HCT116 (cell line): Measurements from ENCODE around the gene FBXL15. TPM values are rescaled to one million over a fixed set of nuclear protein-coding genes. Genes with fewer than 3 reads are reported as not detected.

Experiments used
- ATAC-seq: fragments of 200-7000 bp; cut with Tn5 transposase; 2 replicates; pipeline ENCODE4 v1.9.1; 2020; ENCODE audit warnings: mild to moderate bottlenecking, moderate library complexity
- BruUV-seq: library from RNA; stranded (reverse); fragments of 400-500 nt; replicated peaks from 2 replicates; lab custom pipeline; 2021; lab: Mats Ljungman, UMichigan
- CTCF ChIA-PET: fragments of 300-600 bp; sonication (Branson Sonifier 250); formaldehyde crosslinking; loops from one replicate; lab custom pipeline; 2021; ENCODE audit warnings: antibody characterized with exemption; lab: Charles Lee
- POLR2A ChIA-PET: fragments of 300-600, 350-600 bp; sonication (Branson Sonifier 250); formaldehyde crosslinking; loops from one replicate; lab custom pipeline; 2021; ENCODE audit warnings: antibody characterized with exemption; lab: Charles Lee
- RAD21 ChIA-PET, 2 experiments: fragments of 300-600 bp; sonication (Branson Sonifier 250); formaldehyde crosslinking; loops; one replicate each; lab custom pipeline; 2023; ENCODE audit warnings: low total read pairs in 2 of 2; ENCODE audit not compliant: uncharacterized antibody in 2 of 2, unreplicated experiment in 2 of 2, low non-redundant PET in 1 of 2; lab: Charles Lee
- DNase-seq: peaks from one replicate; pipeline ENCODE4 v3.0.0-alpha.2; 2010; ENCODE audit warnings: low read depth, low spot score
- H2AFZ ChIP-seq: fragments of 200-600 bp; shearing (Covaris generic), sonication (generic); 2 replicates; pipeline ENCODE4 v1.6.1; 2017; ENCODE audit warnings: low read depth, mixed run types, mixed read lengths, antibody characterized with exemption, low read length; ENCODE audit not compliant: poor library complexity, severe bottlenecking
- H3K27ac ChIP-seq: 2 replicates; pipeline ENCODE4 v1.5.1; 2012; ENCODE audit warnings: low read depth, low read length
- H3K27me3 ChIP-seq: fragments of 200-600 bp; sonication (generic); 2 replicates; pipeline ENCODE4 v1.6.1; 2016; ENCODE audit warnings: mixed run types, low read length, mixed read lengths; ENCODE audit not compliant: insufficient read depth
- H3K36me3 ChIP-seq, 2 experiments: fragments of 200-500 bp in 1 of 2; fragments of 200-600 bp in 1 of 2; sonication (Bioruptor generic) in 1 of 2; sonication (generic) in 1 of 2; 2 replicates each; pipeline versions ENCODE4 v1.5.1 to v1.6.1; 2014 to 2016; ENCODE audit warnings: low read length in 2 of 2, inconsistent platforms in 1 of 2, mixed read lengths in 1 of 2, mixed run types in 1 of 2; ENCODE audit not compliant: insufficient read depth in 2 of 2, control insufficient read depth in 1 of 2
- H3K4me1 ChIP-seq, 2 experiments: fragments of 200-600 bp in 1 of 2; sonication (generic) in 1 of 2; 2 replicates each; pipeline versions ENCODE4 v1.5.1 to v1.6.1; 2012 to 2017; ENCODE audit warnings: low read length in 2 of 2, inconsistent platforms in 1 of 2, mild to moderate bottlenecking in 1 of 2, mixed read lengths in 1 of 2, mixed run types in 1 of 2, moderate library complexity in 1 of 2; ENCODE audit not compliant: insufficient read depth in 2 of 2, control insufficient read depth in 1 of 2
- H3K4me2 ChIP-seq: fragments of 200-600 bp; sonication (generic); 2 replicates; pipeline ENCODE4 v1.6.1; 2017; ENCODE audit warnings: mixed run types, low read length, mixed read lengths
- H3K4me3 ChIP-seq, 2 experiments: fragments of 200-600 bp in 1 of 2; sonication (generic) in 1 of 2; replicated peaks in 1 of 2; 2 replicates each; pipeline ENCODE4 v1.5.1; 2011 to 2016; ENCODE audit warnings: low read length in 2 of 2, control low read depth in 1 of 2, low read depth in 1 of 2, mild to moderate bottlenecking in 1 of 2, mixed read lengths in 1 of 2, mixed run types in 1 of 2
- H3K79me2 ChIP-seq: fragments of 200-600 bp; sonication (generic); 2 replicates; pipeline ENCODE4 v1.6.1; 2017; ENCODE audit warnings: mild to moderate bottlenecking, mixed run types, low read length, moderate library complexity, mixed read lengths; ENCODE audit not compliant: insufficient read depth
- H3K9ac ChIP-seq: fragments of 200-600 bp; sonication (generic); 2 replicates; pipeline ENCODE4 v1.6.1; 2016; ENCODE audit warnings: low read length, mixed read lengths
- H3K9me2 ChIP-seq: fragments of 200-600 bp; sonication (generic), shearing (Covaris generic); 2 replicates; pipeline ENCODE4 v1.6.1; 2017; ENCODE audit warnings: mixed run types, mild to moderate bottlenecking, moderate library complexity; ENCODE audit not compliant: insufficient read depth
- H3K9me3 ChIP-seq, 2 experiments: fragments of 200-500 bp in 1 of 2; fragments of 200-600 bp in 1 of 2; sonication (Bioruptor generic) in 1 of 2; sonication (generic) in 1 of 2; 2 replicates each; pipeline ENCODE4 v1.6.1; 2014 to 2017; ENCODE audit warnings: low read length in 2 of 2, mixed read lengths in 2 of 2, inconsistent platforms in 1 of 2, low read depth in 1 of 2, mild to moderate bottlenecking in 1 of 2, mixed run types in 1 of 2, moderate library complexity in 1 of 2; ENCODE audit not compliant: control insufficient read depth in 1 of 2, insufficient read depth in 1 of 2
- H4K20me1 ChIP-seq: fragments of 200-600 bp; sonication (generic), shearing (Covaris generic); 2 replicates; pipeline ENCODE4 v1.6.1; 2017; ENCODE audit warnings: mixed run types, mild to moderate bottlenecking, moderate library complexity; ENCODE audit not compliant: insufficient read depth
- EGR1 ChIP-seq: IDR thresholded peaks from 2 replicates; pipeline ENCODE4 v1.6.1; 2012; ENCODE audit warnings: low read depth
- EZH2 ChIP-seq: fragments of 200-600 bp; sonication (generic); IDR thresholded peaks from 2 replicates; pipeline ENCODE4 v1.6.1; 2017; ENCODE audit warnings: antibody characterized with exemption, mixed run types
- POLR2AphosphoS5 ChIP-seq: IDR thresholded peaks from 2 replicates; pipeline ENCODE4 v1.6.1; 2011; ENCODE audit warnings: mild to moderate bottlenecking, low read depth, low read length, moderate library complexity
- ZNF274 ChIP-seq: fragments of 200-500 bp; sonication (Bioruptor generic); IDR thresholded peaks from 2 replicates; pipeline ENCODE4 v1.6.1; 2014; ENCODE audit warnings: mild to moderate bottlenecking, low read depth, low read length, inconsistent platforms
- intact Hi-C: fragments of 100-400 bp; cut with micrococcal nuclease; formaldehyde crosslinking; loops from 2 replicates; pipeline ENCODE4 v1.10.0; 2022
- total RNA-seq: library from RNA; stranded (reverse); gene quantifications from one replicate; pipeline ENCODE4 v1.2.1, GENCODE V29; 2021; ENCODE audit not compliant: unreplicated experiment

Gene FBXL15
- total RNA-seq, 1 experiment from 2014 or later: 21.1 TPM

DNA sequence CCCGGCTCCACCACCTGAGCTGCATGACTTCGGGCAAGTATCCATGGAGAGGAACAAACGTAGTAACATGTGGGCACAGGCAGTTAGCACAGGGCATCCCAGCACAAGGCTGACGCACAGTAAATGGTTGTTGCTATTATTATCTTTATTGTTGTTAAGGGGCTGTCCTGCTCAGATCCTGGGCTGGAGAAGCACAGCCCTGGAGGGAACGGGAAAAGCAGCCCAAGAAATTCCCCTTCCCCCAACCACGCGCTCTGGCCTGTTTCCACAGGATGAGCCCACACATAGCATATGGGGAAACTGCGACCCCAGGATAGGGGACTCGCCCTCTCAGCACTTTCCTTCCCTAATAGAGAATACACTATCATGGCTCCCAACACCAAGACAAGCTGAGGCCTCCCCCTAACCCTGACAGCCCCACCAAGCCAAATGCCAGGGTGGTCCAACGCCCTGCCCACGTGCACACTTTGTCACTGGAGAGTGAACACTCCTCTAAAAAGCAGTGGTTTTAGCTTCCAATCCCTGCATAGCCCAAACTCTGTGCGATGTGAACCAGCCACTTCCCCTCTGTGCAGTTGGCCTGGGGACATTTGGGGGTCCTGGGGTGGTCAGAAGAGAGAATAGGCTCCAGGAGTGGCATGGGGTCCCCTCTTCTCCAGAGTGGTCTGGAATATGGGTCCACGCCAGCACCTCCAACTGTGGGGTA, 13.1 kb upstream of the FBXL15 start:
- Histone ChIP-seq H3K9ac (no peak overlapping the region), H2AFZ (no peak overlapping the region), H3K9me2 (no peaks in the 10 kb centered on the region), H4K20me1 (no peaks in the 10 kb centered on the region), H3K79me2 (no peaks in the 10 kb centered on the region), H3K4me2 (peak overlapping the region; percentile 94; the same call in 1 of the 2 replicates), H3K4me3 (0 out of 4 replicates have a peak overlapping the region, but pooled peaks of 1 of the 2 experiments have one; percentile 74), H3K27me3 (no peaks in the 10 kb centered on the region), H3K27ac (no peak overlapping the region; the same call in 1 of the 2 replicates), H3K9me3 (no peaks in the 10 kb centered on the region), H3K36me3 (peaks cover 0 to 2% of the 10 kb centered on the region in 2 experiments; a peak in 1 of 4 replicates), H3K4me1 (peaks cover 11 to 26% of the 10 kb centered on the region in 2 experiments)
- DNase-seq: no peak
- RAD21 ChIA-PET: no interaction called here
- ATAC-seq: no peak
- CTCF ChIA-PET: interaction anchor here (1.8 kb wide), 1 partner anchor 176 kb away, joined by 11 read pairs; no protein-coding TSS in a partner anchor
- POLR2A ChIA-PET: interaction anchor here (0.7 to 1.0 kb wide), 2 partner anchors 10 to 111 kb away, joined by 3 read pairs; no protein-coding TSS in a partner anchor
- intact Hi-C loops: no loop called here
- TF ChIP-seq ZNF274: no peak
- no TSS peak for BruUV-seq

- ATAC-seq: no peak
- CTCF ChIA-PET: no interaction called here
- no peak for TF ChIP-seq EZH2
- 0 out of 2 replicates have a peak, but pooled peaks have one; percentile 2 for TF ChIP-seq POLR2AphosphoS5
- no peak for TF ChIP-seq EGR1
Observed at GRCh38 chr10:102408131-102408727, 12.4 kb upstream of the FBXL15 start.

More at GRCh38 chr10:102408131-102408727, 12.4 kb upstream of the FBXL15 start:
- peak overlapping the region; percentile 61 for H3K9ac ChIP-seq
- no peaks in the 10 kb centered on the region for H3K9me3 ChIP-seq
- H3K36me3 ChIP-seq: no peaks in the 10 kb centered on the region
- RAD21 ChIA-PET: no interaction called here
- no peaks in the 10 kb centered on the region for H4K20me1 ChIP-seq
- intact Hi-C loops: no loop called here
- DNase-seq: no peak
- no TSS peak for BruUV-seq
- no peak overlapping the region for H2AFZ ChIP-seq
- peaks cover 11 to 28% of the 10 kb centered on the region in 2 experiments for H3K4me1 ChIP-seq
- no peaks in the 10 kb centered on the region for H3K9me2 ChIP-seq
- peak overlapping the region; percentile 94 for H3K4me2 ChIP-seq
- H3K27me3 ChIP-seq: peaks cover 3% of the 10 kb centered on the region; the same call in 1 of the 2 replicates
- H3K79me2 ChIP-seq: no peaks in the 10 kb centered on the region
- peak overlapping the region; percentile 56 to 74 for H3K4me3 ChIP-seq
- peak overlapping the region; percentile 50; the same call in 1 of the 2 replicates for H3K27ac ChIP-seq
- POLR2A ChIA-PET: no interaction called here
